ENCODE measurements around the gene FAM171A2. TPM values are rescaled to one million over a fixed set of nuclear protein-coding genes. Genes with fewer than 3 reads are reported as not detected.
A peak's percentile ranks its signal among the peaks of the same experiment; 100 is the strongest.

The FAM171A2 gene
- total RNA-seq, 1 experiment from 2014 or later: 27.5 TPM

GRCh38 chr17:44344939-44345453 is 18.7 kb downstream of the FAM171A2 start, which contains the start of gene GRN:
GRN (plus strand) TSS chr17:44345302; CDS start chr17:44349165, 3,863 bp downstream.
- peaks cover 8% of the 10 kb centered on the region in 2 experiments for H3K4me1 Mint-ChIP-seq
- Histone ChIP-seq H3K4me1 (ENCODE audit: insufficient read depth, low read length) (no peaks in the 10 kb centered on the region), H2BK5ac (ENCODE audit: insufficient read length, low read length) (no peak within 1 kb of the TSS), H3K4me2 (ENCODE audit: insufficient read depth, insufficient read length, low read length) (peak within 1 kb of the TSS; percentile 89), H3K4ac (ENCODE audit: low read depth, low read length) (no peak within 1 kb of the TSS), H3K79me2 (ENCODE audit: insufficient read depth, low read length) (no peaks in the 10 kb centered on the region), H3K23me2 (ENCODE audit: insufficient read length, low read depth, low read length, poor library complexity, severe bottlenecking) (peaks cover 5% of the 10 kb centered on the region), H3K27ac (ENCODE audit: insufficient read length, low read depth, low read length) (no peak within 1 kb of the TSS), H4K91ac (ENCODE audit: insufficient read length, low read depth, low read length) (no peak within 1 kb of the TSS), H2AFZ (ENCODE audit: low read length) (no peak within 1 kb of the TSS), H2BK20ac (ENCODE audit: low read depth, low read length, poor library complexity, severe bottlenecking) (no peak within 1 kb of the TSS), H3K79me1 (ENCODE audit: insufficient read depth, low read depth, low read length, poor library complexity, severe bottlenecking) (no peaks in the 10 kb centered on the region), H3T11ph (ENCODE audit: low read length) (no peak within 1 kb of the TSS), H3K27me3 (ENCODE audit: insufficient read depth, low read length) (no peaks in the 10 kb centered on the region), H2BK120ac (ENCODE audit: low read depth, low read length, poor library complexity, severe bottlenecking) (no peak within 1 kb of the TSS), H2BK15ac (ENCODE audit: low read depth, low read length) (no peak within 1 kb of the TSS), H3K18ac (ENCODE audit: insufficient read length, low read depth, low read length) (no peak within 1 kb of the TSS), H2AK5ac (ENCODE audit: insufficient read length, low read length) (no peak within 1 kb of the TSS), H4K8ac (replicated peaks; ENCODE audit: insufficient read length, low read depth, low read length) (no peak within 1 kb of the TSS), H3K9me3 (ENCODE audit: control insufficient read depth, low read depth, low read length) (no peaks in the 10 kb centered on the region), H3K56ac (ENCODE audit: insufficient read length, low read depth, low read length) (no peak within 1 kb of the TSS), H3K23ac (ENCODE audit: insufficient read length, low read depth, low read length) (no peak within 1 kb of the TSS), H4K5ac (ENCODE audit: insufficient read length, low read depth, low read length) (no peak within 1 kb of the TSS), H3K14ac (ENCODE audit: insufficient read depth, low read length) (no peak within 1 kb of the TSS), H4K20me1 (ENCODE audit: control insufficient read depth, insufficient read depth, insufficient read length) (no peaks in the 10 kb centered on the region), H2BK12ac (ENCODE audit: insufficient read length, low read depth, low read length) (no peak within 1 kb of the TSS), H3K9ac (ENCODE audit: extremely low read depth, insufficient read length, low read length) (peak within 1 kb of the TSS; percentile 25)
- peak; percentile 100 for DNase-seq
- H3K4me3 Mint-ChIP-seq: peak within 1 kb of the TSS; percentile 82 to 94
- WGBS (ENCODE audit: extremely low coverage, insufficient read length, low lambda C conversion rate): no CpG with 5 or more reads among the region's 26 CpGs
- peak within 1 kb of the TSS; percentile 73 to 85 (median 85); a peak in 6 of 7 replicates for H3K27ac Mint-ChIP-seq
- TF ChIP-seq CTCF (conservative IDR thresholded peaks at IDR 0.05): no peak
- H3K27me3 Mint-ChIP-seq (ENCODE audit: low read depth): peaks cover 34% of the 10 kb centered on the region
- no peaks in the 10 kb centered on the region for H3K9me3 Mint-ChIP-seq
- H3K36me3 Mint-ChIP-seq (ENCODE audit: insufficient read depth in 1 of 3, low read depth in 3 of 3): peaks cover 0 to 3% (median 0%) of the 10 kb centered on the region in 3 experiments; a peak in 1 of 7 replicates

Measured in H9 (cell line).